Osteoblast (primary cell): ENCODE data around the gene PTPRD. TPM values are rescaled to one million over a fixed set of nuclear protein-coding genes. Genes with fewer than 3 reads are reported as not detected.

Experiments
- DNase-seq: peaks from one replicate; pipeline ENCODE4 v3.0.0; 2011; ENCODE audit warnings: low spot score, mixed read lengths; ENCODE audit not compliant: insufficient read length; ENCODE audit errors: missing footprints
- H2AFZ ChIP-seq: 2 replicates; pipeline ENCODE4 v1.6.0; 2011; ENCODE audit warnings: mild to moderate bottlenecking, low read length
- H3K27ac ChIP-seq: 2 replicates; pipeline ENCODE4 v1.5.1; 2011; ENCODE audit warnings: mild to moderate bottlenecking, low read depth, low read length, moderate library complexity
- H3K27me3 ChIP-seq: 2 replicates; pipeline ENCODE4 v1.6.0; 2012; ENCODE audit warnings: mild to moderate bottlenecking, control low read depth, inconsistent platforms, low read length, moderate library complexity; ENCODE audit not compliant: insufficient read depth
- H3K36me3 ChIP-seq: 2 replicates; pipeline ENCODE4 v1.5.1; 2011; ENCODE audit warnings: mild to moderate bottlenecking, low read length, control low read depth, moderate library complexity; ENCODE audit not compliant: insufficient read depth
- H3K4me1 ChIP-seq: 2 replicates; pipeline ENCODE4 v1.5.1; 2011; ENCODE audit warnings: mild to moderate bottlenecking, low read length, control low read depth, moderate library complexity; ENCODE audit not compliant: insufficient read depth
- H3K4me2 ChIP-seq: 2 replicates; pipeline ENCODE4 v1.6.0; 2011; ENCODE audit warnings: mild to moderate bottlenecking, low read length; ENCODE audit not compliant: insufficient read depth
- H3K4me3 ChIP-seq: fragments of 200-600 bp; sonication (generic); 3 replicates; pipeline ENCODE4 v1.5.1; 2012; ENCODE audit warnings: mild to moderate bottlenecking, low read length, inconsistent platforms; ENCODE audit not compliant: insufficient read depth
- H3K79me2 ChIP-seq: 2 replicates; pipeline ENCODE4 v1.6.0; 2012; ENCODE audit warnings: mild to moderate bottlenecking, low read length, control low read depth, inconsistent platforms; ENCODE audit not compliant: insufficient read depth
- H3K9me3 ChIP-seq: 2 replicates; pipeline ENCODE4 v1.5.1; 2011; ENCODE audit warnings: low read depth, low read length, control low read depth
- H4K20me1 ChIP-seq: 2 replicates; pipeline ENCODE4 v1.6.0; 2012; ENCODE audit warnings: mild to moderate bottlenecking, low read length, control low read depth; ENCODE audit not compliant: insufficient read depth
- CTCF ChIP-seq: IDR thresholded peaks from 2 replicates; pipeline ENCODE4 v1.5.1; 2011; ENCODE audit warnings: mild to moderate bottlenecking, low read depth, low read length, moderate library complexity; ENCODE audit errors: extremely low read depth
- total RNA-seq: library from RNA; depleted of rRNA; stranded (reverse); fragments of >200 nt; gene quantifications from 2 replicates; pipeline ENCODE4 v1.2.3, GENCODE V29; 2012

The PTPRD gene
- total RNA-seq, 1 donor, result 23.9 TPM

- H3K79me2 ChIP-seq, result no peaks in the 10 kb centered on the region
- no peak for DNase-seq
- no peak overlapping the region for H3K4me2 ChIP-seq
- H4K20me1 ChIP-seq, result no peaks in the 10 kb centered on the region
- no peak for TF ChIP-seq CTCF
- no peak overlapping the region for H3K27ac ChIP-seq
- H2AFZ ChIP-seq, result no peak overlapping the region
- H3K4me3 ChIP-seq, result no peak overlapping the region
- no peaks in the 10 kb centered on the region for H3K27me3 ChIP-seq
- H3K9me3 ChIP-seq, result no peaks in the 10 kb centered on the region
- no peaks in the 10 kb centered on the region for H3K36me3 ChIP-seq
- H3K4me1 ChIP-seq, result peaks cover 4% of the 10 kb centered on the region
Measured at GRCh38 chr9:8871396-8871795, 1741.4 kb downstream of the PTPRD start.

GRCh38 chr9:8869812-8870211 lies 1743.0 kb downstream of the PTPRD start:
- Histone ChIP-seq H3K27ac (no peak overlapping the region), H3K36me3 (no peaks in the 10 kb centered on the region), H4K20me1 (no peaks in the 10 kb centered on the region), H3K4me1 (peaks cover 4% of the 10 kb centered on the region), H3K27me3 (no peaks in the 10 kb centered on the region), H2AFZ (no peak overlapping the region), H3K79me2 (no peaks in the 10 kb centered on the region), H3K9me3 (no peaks in the 10 kb centered on the region), H3K4me2 (no peak overlapping the region), H3K4me3 (no peak overlapping the region)
- DNase-seq, result no peak
- no peak for TF ChIP-seq CTCF

- Histone ChIP-seq H3K36me3 (no peaks in the 10 kb centered on the region), H3K4me1 (peaks cover 4% of the 10 kb centered on the region), H3K27me3 (no peaks in the 10 kb centered on the region), H3K4me3 (no peak overlapping the region), H3K79me2 (no peaks in the 10 kb centered on the region), H3K27ac (no peak overlapping the region), H4K20me1 (no peaks in the 10 kb centered on the region), H3K4me2 (peak overlapping the region; percentile 10), H2AFZ (no peak overlapping the region), H3K9me3 (no peaks in the 10 kb centered on the region)
- TF ChIP-seq CTCF, result no peak
- no peak for DNase-seq
Measured at GRCh38 chr9:8868632-8869031, 1744.2 kb downstream of the PTPRD start.

GRCh38 chr9:8867148-8867547 lies 1745.7 kb downstream of the PTPRD start:
- Histone ChIP-seq H3K4me3 (no peak overlapping the region), H3K27me3 (no peaks in the 10 kb centered on the region), H3K36me3 (no peaks in the 10 kb centered on the region), H2AFZ (no peak overlapping the region), H3K79me2 (no peaks in the 10 kb centered on the region), H3K4me1 (peaks cover 4% of the 10 kb centered on the region), H3K4me2 (no peak overlapping the region), H3K9me3 (no peaks in the 10 kb centered on the region), H4K20me1 (no peaks in the 10 kb centered on the region), H3K27ac (no peak overlapping the region)
- DNase-seq, result no peak
- TF ChIP-seq CTCF, result no peak
